Measurements from ENCODE around the gene GPR55. TPM values are rescaled to one million over a fixed set of nuclear protein-coding genes. Genes with fewer than 3 reads are reported as not detected.
A peak's percentile ranks its signal among the peaks of the same experiment; 100 is the strongest.

GPR55 gene
- total RNA-seq, 2 donors from 2014 or later = not detected

- no peak for DNase-seq
- 66% methylated on average over 10 to 11 of the region's 11 CpGs for WGBS, 2 donors
- ATAC-seq = no peak
- Histone ChIP-seq H3K4me1 (no peaks in the 10 kb centered on the region), H3K27ac (no peak overlapping the region), H3K27me3 (no peaks in the 10 kb centered on the region), H3K4me3 (no peak overlapping the region), H3K9me3 (no peaks in the 10 kb centered on the region), H3K36me3 (replicated peaks in 1 of 2; ENCODE audit: insufficient read depth in 1 of 2, low read depth in 2 of 2) (peaks cover 0 to 2% of the 10 kb centered on the region in 2 donors)
- TF ChIP-seq POLR2A (IDR thresholded peaks at IDR 0.05) (no peak), CTCF (IDR thresholded peaks at IDR 0.05) (no peak)
- intact Hi-C loops (cut with DNase I) = no loop called here
Observed at GRCh38 chr2:230879271-230879882, 45.7 kb downstream of the GPR55 start.

GRCh38 chr2:230878599-230879188 lies 46.3 kb downstream of the GPR55 start:
- Histone ChIP-seq H3K36me3 (replicated peaks in 1 of 2; ENCODE audit: insufficient read depth in 1 of 2, low read depth in 2 of 2) (peaks cover 0 to 2% of the 10 kb centered on the region in 2 donors), H3K27me3 (no peaks in the 10 kb centered on the region), H3K9me3 (no peaks in the 10 kb centered on the region), H3K27ac (no peak overlapping the region), H3K4me1 (no peaks in the 10 kb centered on the region), H3K4me3 (no peak overlapping the region)
- ATAC-seq (no peak), DNase-seq (no peak)
- 69 to 93% methylated on average over 3 to 10 of the region's 10 CpGs for WGBS, 2 donors
- intact Hi-C loops (cut with DNase I) = no loop called here
- TF ChIP-seq CTCF (IDR thresholded peaks at IDR 0.05) = no peak
- TF ChIP-seq POLR2A (IDR thresholded peaks at IDR 0.05) = no peak

GRCh38 chr2:230877759-230878598 lies 47.1 kb downstream of the GPR55 start:
- ATAC-seq = no peak
- H3K4me1 ChIP-seq = no peaks in the 10 kb centered on the region
- TF ChIP-seq CTCF (IDR thresholded peaks at IDR 0.05) = no peak
- no peak for TF ChIP-seq POLR2A (IDR thresholded peaks at IDR 0.05)
- no peak for DNase-seq
- no peaks in the 10 kb centered on the region for H3K9me3 ChIP-seq
- H3K36me3 ChIP-seq (replicated peaks in 1 of 2; ENCODE audit: insufficient read depth in 1 of 2, low read depth in 2 of 2) = peaks cover 0 to 2% of the 10 kb centered on the region in 2 donors
- H3K27me3 ChIP-seq = no peaks in the 10 kb centered on the region
- WGBS, 2 donors = 66 to 78% methylated on average over 18 to 20 of the region's 20 CpGs
- H3K27ac ChIP-seq = no peak overlapping the region
- intact Hi-C loops (cut with DNase I) = no loop called here
- H3K4me3 ChIP-seq = no peak overlapping the region

- no peak for TF ChIP-seq POLR2A (IDR thresholded peaks at IDR 0.05)
- no peak for TF ChIP-seq CTCF (IDR thresholded peaks at IDR 0.05)
- 87 to 90% methylated on average over 12 to 27 of the region's 27 CpGs for WGBS, 2 donors
- Histone ChIP-seq H3K4me3 (no peak overlapping the region), H3K4me1 (no peaks in the 10 kb centered on the region), H3K27ac (no peak overlapping the region), H3K27me3 (no peaks in the 10 kb centered on the region), H3K36me3 (replicated peaks in 1 of 2; ENCODE audit: insufficient read depth in 1 of 2, low read depth in 2 of 2) (peaks cover 0 to 2% of the 10 kb centered on the region in 2 donors), H3K9me3 (no peaks in the 10 kb centered on the region)
- ATAC-seq (no peak), DNase-seq (peak in 1 of 4 donors; percentile 8)
- intact Hi-C loops (cut with DNase I) = no loop called here
Observed at GRCh38 chr2:230877116-230877758, 47.8 kb downstream of the GPR55 start.
